Activated T-helper 17 cell treated with anti-CD3 and anti-CD28 coated beads, Interleukin-2, amount 50 U/mL, for 72 hours (primary cell): ENCODE results near the gene CDC42BPB. TPM values are rescaled to one million over a fixed set of nuclear protein-coding genes. Genes with fewer than 3 reads are reported as not detected.

ENCODE experiments used
- ATAC-seq: fragments of 150-1000 bp; cut with Tn5 transposase; replicated peaks from 2 replicates; pipeline ENCODE4 v1.10.0; 2021; ENCODE audit warnings: mild to moderate bottlenecking, moderate library complexity
- H3K27ac Mint-ChIP-seq: one replicate; pipeline ENCODE4 v1.8.0; 2022; ENCODE audit warnings: mixed read lengths
- H3K27me3 Mint-ChIP-seq: one replicate; pipeline ENCODE4 v1.8.0; 2022; ENCODE audit warnings: mixed read lengths
- H3K36me3 Mint-ChIP-seq: one replicate; pipeline ENCODE4 v1.8.0; 2022; ENCODE audit warnings: low read depth, mild to moderate bottlenecking, mixed read lengths
- H3K4me1 Mint-ChIP-seq: one replicate; pipeline ENCODE4 v1.8.0; 2022; ENCODE audit warnings: mixed read lengths
- H3K4me3 Mint-ChIP-seq: one replicate; pipeline ENCODE4 v1.8.0; 2022; ENCODE audit warnings: mild to moderate bottlenecking, mixed read lengths
- H3K9me3 Mint-ChIP-seq: one replicate; pipeline ENCODE4 v1.8.0; 2022; ENCODE audit warnings: mixed read lengths
- total RNA-seq, 2 donors: library from RNA; stranded (reverse); gene quantifications; one replicate each; pipeline ENCODE4 v1.2.3, GENCODE V29; 2022

CDC42BPB gene
- total RNA-seq, 2 donors from 2014 or later, result 7.2 to 7.3 TPM

GRCh38 chr14:102911991-102912761, 145.2 kb downstream of the CDC42BPB start:
- Mint-ChIP-seq H3K27me3 (no peaks in the 10 kb centered on the region), H3K4me3 (no peak overlapping the region), H3K9me3 (no peaks in the 10 kb centered on the region), H3K36me3 (peaks cover 57% of the 10 kb centered on the region), H3K27ac (no peak overlapping the region), H3K4me1 (no peaks in the 10 kb centered on the region)
- ATAC-seq, result no peak

GRCh38 chr14:102911541-102911951, 145.8 kb downstream of the CDC42BPB start:
- Mint-ChIP-seq H3K27ac (peak overlapping the region; percentile 53), H3K36me3 (peaks cover 57% of the 10 kb centered on the region)
- ATAC-seq, result no peak

GRCh38 chr14:102910442-102910841, 146.9 kb downstream of the CDC42BPB start:
- no peak overlapping the region for H3K4me3 Mint-ChIP-seq
- peak overlapping the region; percentile 53 for H3K27ac Mint-ChIP-seq
- H3K36me3 Mint-ChIP-seq, result peaks cover 57% of the 10 kb centered on the region
- no peaks in the 10 kb centered on the region for H3K4me1 Mint-ChIP-seq
- no peaks in the 10 kb centered on the region for H3K27me3 Mint-ChIP-seq
- H3K9me3 Mint-ChIP-seq, result no peaks in the 10 kb centered on the region
- ATAC-seq, result no peak

More at GRCh38 chr14:102911541-102911951, 145.8 kb downstream of the CDC42BPB start:
- Mint-ChIP-seq H3K9me3 (no peaks in the 10 kb centered on the region), H3K4me1 (no peaks in the 10 kb centered on the region), H3K27me3 (no peaks in the 10 kb centered on the region), H3K4me3 (no peak overlapping the region)

- H3K36me3 Mint-ChIP-seq, result peaks cover 57% of the 10 kb centered on the region
- H3K9me3 Mint-ChIP-seq, result no peaks in the 10 kb centered on the region
- no peak overlapping the region for H3K4me3 Mint-ChIP-seq
- no peaks in the 10 kb centered on the region for H3K4me1 Mint-ChIP-seq
- H3K27ac Mint-ChIP-seq, result no peak overlapping the region
- no peaks in the 10 kb centered on the region for H3K27me3 Mint-ChIP-seq
- no peak for ATAC-seq
Measured at GRCh38 chr14:102909911-102910310, 147.4 kb downstream of the CDC42BPB start.

- Mint-ChIP-seq H3K4me1 (no peaks in the 10 kb centered on the region), H3K36me3 (peaks cover 57% of the 10 kb centered on the region), H3K4me3 (no peak overlapping the region), H3K9me3 (no peaks in the 10 kb centered on the region), H3K27me3 (no peaks in the 10 kb centered on the region), H3K27ac (no peak overlapping the region)
- no peak for ATAC-seq
Measured at GRCh38 chr14:102909462-102909861, 147.9 kb downstream of the CDC42BPB start.

GRCh38 chr14:102908766-102909455, 148.4 kb downstream of the CDC42BPB start:
- no peak overlapping the region for H3K27ac Mint-ChIP-seq
- no peaks in the 10 kb centered on the region for H3K27me3 Mint-ChIP-seq
- ATAC-seq, result no peak
- H3K36me3 Mint-ChIP-seq, result peaks cover 52% of the 10 kb centered on the region
- no peaks in the 10 kb centered on the region for H3K4me1 Mint-ChIP-seq
- H3K9me3 Mint-ChIP-seq, result no peaks in the 10 kb centered on the region
- H3K4me3 Mint-ChIP-seq, result no peak overlapping the region

- ATAC-seq, result no peak
- no peaks in the 10 kb centered on the region for H3K9me3 Mint-ChIP-seq
- H3K36me3 Mint-ChIP-seq, result peaks cover 49% of the 10 kb centered on the region
- H3K4me3 Mint-ChIP-seq, result no peak overlapping the region
- no peaks in the 10 kb centered on the region for H3K4me1 Mint-ChIP-seq
- no peaks in the 10 kb centered on the region for H3K27me3 Mint-ChIP-seq
- peak overlapping the region; percentile 75 for H3K27ac Mint-ChIP-seq
Measured at GRCh38 chr14:102907980-102908730, 149.2 kb downstream of the CDC42BPB start.

- Mint-ChIP-seq H3K27me3 (no peaks in the 10 kb centered on the region), H3K36me3 (peaks cover 46% of the 10 kb centered on the region), H3K27ac (peak overlapping the region; percentile 75), H3K4me1 (no peaks in the 10 kb centered on the region), H3K4me3 (no peak overlapping the region), H3K9me3 (no peaks in the 10 kb centered on the region)
- ATAC-seq, result no peak
Measured at GRCh38 chr14:102907303-102907844, 150.0 kb downstream of the CDC42BPB start.

- no peak for ATAC-seq
- H3K4me3 Mint-ChIP-seq, result no peak overlapping the region
- H3K27ac Mint-ChIP-seq, result no peak overlapping the region
- peaks cover 40% of the 10 kb centered on the region for H3K36me3 Mint-ChIP-seq
- no peaks in the 10 kb centered on the region for H3K9me3 Mint-ChIP-seq
- no peaks in the 10 kb centered on the region for H3K27me3 Mint-ChIP-seq
- H3K4me1 Mint-ChIP-seq, result no peaks in the 10 kb centered on the region
Measured at GRCh38 chr14:102906616-102907302, 150.6 kb downstream of the CDC42BPB start.

GRCh38 chr14:102905116-102906108, 151.9 kb downstream of the CDC42BPB start:
- Mint-ChIP-seq H3K27me3 (no peaks in the 10 kb centered on the region), H3K9me3 (no peaks in the 10 kb centered on the region), H3K4me1 (no peaks in the 10 kb centered on the region), H3K27ac (peak overlapping the region; percentile 41), H3K36me3 (peaks cover 27% of the 10 kb centered on the region), H3K4me3 (no peak overlapping the region)
- no peak for ATAC-seq

- H3K9me3 Mint-ChIP-seq, result no peaks in the 10 kb centered on the region
- no peaks in the 10 kb centered on the region for H3K27me3 Mint-ChIP-seq
- no peak overlapping the region for H3K4me3 Mint-ChIP-seq
- H3K4me1 Mint-ChIP-seq, result no peaks in the 10 kb centered on the region
- ATAC-seq, result peak; percentile 25
- peak overlapping the region; percentile 76 for H3K27ac Mint-ChIP-seq
- peaks cover 16% of the 10 kb centered on the region for H3K36me3 Mint-ChIP-seq
Measured at GRCh38 chr14:102903889-102904512, 153.3 kb downstream of the CDC42BPB start.

- ATAC-seq, result no peak
- H3K27me3 Mint-ChIP-seq, result no peaks in the 10 kb centered on the region
- H3K4me3 Mint-ChIP-seq, result no peak overlapping the region
- no peaks in the 10 kb centered on the region for H3K9me3 Mint-ChIP-seq
- H3K36me3 Mint-ChIP-seq, result peaks cover 10% of the 10 kb centered on the region
- peak overlapping the region; percentile 76 for H3K27ac Mint-ChIP-seq
- peaks cover 5% of the 10 kb centered on the region for H3K4me1 Mint-ChIP-seq
Measured at GRCh38 chr14:102903248-102903888, 154.0 kb downstream of the CDC42BPB start.
